SU-DHL-6 (cell line): ENCODE results near the gene SHCBP1L.

ENCODE experiments used
- CTCF ChIP-seq: fragments of 200-600 bp; sonication (generic); IDR thresholded peaks from one replicate; pipeline ENCODE4 v1.5.1; 2017; ENCODE audit warnings: antibody characterized with exemption, mild to moderate bottlenecking, low read length, moderate library complexity; ENCODE audit not compliant: insufficient read depth, poor library complexity, severe bottlenecking
- EZH2phosphoT487 ChIP-seq: fragments of 200-600 bp; sonication (generic), shearing (Covaris generic); conservative IDR thresholded peaks from 2 replicates; pipeline ENCODE4 v1.6.1; 2018; ENCODE audit warnings: mild to moderate bottlenecking, antibody characterized with exemption, low read length, moderate library complexity, mixed read lengths

DNA sequence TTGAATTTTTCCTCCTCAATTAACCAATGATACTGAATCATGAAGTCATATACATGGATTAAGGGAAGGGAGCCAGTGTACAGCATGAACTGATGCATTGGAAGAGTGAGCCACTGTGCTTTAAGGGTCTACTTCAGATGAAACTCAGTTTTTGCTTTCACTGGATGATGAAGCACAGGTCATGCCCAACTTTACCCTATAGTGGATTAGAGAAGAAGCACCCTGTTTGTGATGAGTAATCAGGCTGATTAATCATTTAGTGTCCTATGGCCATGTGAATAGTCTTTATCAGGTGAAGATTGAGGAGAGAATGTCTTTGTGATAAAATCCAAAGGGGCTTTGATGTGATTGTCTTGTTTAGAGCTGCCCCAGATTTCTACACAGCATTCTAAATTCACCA is 45.5 kb upstream of the SHCBP1L start:
- TF ChIP-seq CTCF (no peak), EZH2phosphoT487 (no peak)
